H1 (cell line): Measurements from ENCODE around the gene TSSC4. TPM values are rescaled to one million over a fixed set of nuclear protein-coding genes. Genes with fewer than 3 reads are reported as not detected.

Source experiments
- CTCF ChIA-PET: fragments of 300-600 bp; sonication (Branson Sonifier 250); formaldehyde crosslinking; loops from one replicate; lab custom pipeline; 2021; ENCODE audit not compliant: partially characterized antibody; lab: Charles Lee
- POLR2A ChIA-PET: fragments of 300-600 bp; sonication (Branson Sonifier 250); formaldehyde crosslinking; loops from one replicate; lab custom pipeline; 2021; ENCODE audit warnings: inconsistent platforms; ENCODE audit not compliant: partially characterized antibody; lab: Charles Lee
- DNase-seq, 2 experiments: peaks; one replicate each; pipeline versions ENCODE4 v3.0.0 to v3.0.0-alpha.2; 2010 to 2022; ENCODE audit warnings: low spot score in 2 of 2, low read depth in 1 of 2, mixed read lengths in 1 of 2
- FAIRE-seq: peaks from 2 replicates; lab custom pipeline; 2011; peaks lifted over from hg19 to GRCh38; lab: Jason Lieb, UNC
- H2AFZ ChIP-seq: 2 replicates; pipeline ENCODE4 v1.8.1; 2012; ENCODE audit warnings: low read length, inconsistent platforms
- H2AK5ac ChIP-seq: 2 replicates; pipeline ENCODE4 v1.6.1; 2013; ENCODE audit warnings: low read depth, low read length
- H2BK120ac ChIP-seq: replicated peaks from 2 replicates; pipeline ENCODE3; 2013; ENCODE audit warnings: low read depth, low read length, inconsistent platforms
- H2BK12ac ChIP-seq: 2 replicates; pipeline ENCODE4 v1.6.1; 2013; ENCODE audit warnings: low read depth, low read length
- H2BK15ac ChIP-seq: 2 replicates; pipeline ENCODE4 v1.6.1; 2013; ENCODE audit warnings: low read length
- H2BK20ac ChIP-seq: 2 replicates; pipeline ENCODE4 v1.6.1; 2013; ENCODE audit warnings: low read length
- H2BK5ac ChIP-seq: 2 replicates; pipeline ENCODE4 v1.6.1; 2013; ENCODE audit warnings: low read depth, low read length
- H3K14ac ChIP-seq: 2 replicates; pipeline ENCODE4 v1.6.1; 2013; ENCODE audit warnings: inconsistent platforms; ENCODE audit not compliant: insufficient read length
- H3K18ac ChIP-seq: 2 replicates; pipeline ENCODE4 v1.6.1; 2013; ENCODE audit warnings: low read length; ENCODE audit errors: extremely low read depth
- H3K23ac ChIP-seq: 2 replicates; pipeline ENCODE4 v1.6.1; 2013; ENCODE audit warnings: inconsistent platforms; ENCODE audit not compliant: insufficient read length
- H3K23me2 ChIP-seq: 2 replicates; pipeline ENCODE4 v1.6.1; 2013; ENCODE audit warnings: low read depth, low read length
- H3K27ac ChIP-seq: 2 replicates; pipeline ENCODE4 v1.6.1; 2011; ENCODE audit warnings: low read depth, low read length, inconsistent platforms
- H3K27me3 ChIP-seq, 4 experiments: replicated peaks in 1 of 4; 1 replicate in 1 of 4; 2 replicates in 3 of 4; pipeline versions ENCODE4 v1.6.1 to v1.8.1; 2011 to 2013; ENCODE audit warnings: low read length in 3 of 4, mild to moderate bottlenecking in 3 of 4, inconsistent platforms in 2 of 4, mixed read lengths in 2 of 4, moderate library complexity in 1 of 4; ENCODE audit not compliant: control insufficient read depth in 3 of 4, insufficient read depth in 3 of 4; ENCODE audit errors: extremely low read depth in 1 of 4
- H3K36me3 ChIP-seq, 4 experiments: 2 replicates each; pipeline versions ENCODE4 v1.6.1 to v1.8.1; 2011 to 2013; ENCODE audit warnings: mild to moderate bottlenecking in 4 of 4, low read length in 3 of 4, moderate library complexity in 2 of 4, control low read depth in 1 of 4, inconsistent platforms in 1 of 4; ENCODE audit not compliant: insufficient read depth in 4 of 4, control insufficient read depth in 2 of 4
- H3K4ac ChIP-seq: replicated peaks from 2 replicates; pipeline ENCODE3; 2013; ENCODE audit warnings: low read length, low read depth, mixed read lengths, inconsistent platforms; ENCODE audit not compliant: insufficient read length
- H3K4me1 ChIP-seq, 4 experiments: replicated peaks in 1 of 4; 1 replicate in 1 of 4; 2 replicates in 3 of 4; pipeline versions ENCODE4 v1.6.1 to v1.8.1; 2011 to 2013; ENCODE audit warnings: low read length in 3 of 4, inconsistent platforms in 2 of 4, mixed read lengths in 1 of 4; ENCODE audit not compliant: insufficient read depth in 4 of 4, control insufficient read depth in 3 of 4
- H3K4me2 ChIP-seq, 2 experiments: 2 replicates each; pipeline versions ENCODE4 v1.6.1 to v1.8.1; 2011 to 2013; ENCODE audit warnings: low read depth in 2 of 2, low read length in 2 of 2, control low read depth in 1 of 2, inconsistent platforms in 1 of 2, mild to moderate bottlenecking in 1 of 2; ENCODE audit not compliant: insufficient read depth in 1 of 2
- H3K4me3 ChIP-seq, 4 experiments: fragments of 200-600, 300-600 bp in 1 of 4; sonication (generic), shearing (Covaris generic), sonication (Bioruptor Twin) in 1 of 4; 2 replicates each; pipeline versions ENCODE4 v1.5.1 to v1.8.1; 2011 to 2016; ENCODE audit warnings: low read length in 4 of 4, low read depth in 3 of 4, control low read depth in 2 of 4, inconsistent platforms in 2 of 4, mild to moderate bottlenecking in 2 of 4, mixed read lengths in 1 of 4, moderate library complexity in 1 of 4; ENCODE audit not compliant: insufficient read depth in 2 of 4; ENCODE audit errors: extremely low read depth in 1 of 4
- H3K56ac ChIP-seq: replicated peaks from 2 replicates; pipeline ENCODE3; 2013; ENCODE audit warnings: low read depth, mild to moderate bottlenecking, mixed read lengths, low read length, inconsistent platforms; ENCODE audit not compliant: insufficient read length
- H3K79me1 ChIP-seq: 2 replicates; pipeline ENCODE4 v1.6.1; 2013; ENCODE audit warnings: low read depth, low read length, control low read depth
- H3K79me2 ChIP-seq, 2 experiments: 2 replicates each; pipeline versions ENCODE4 v1.6.1 to v1.8.1; 2012 to 2013; ENCODE audit warnings: low read length in 2 of 2, mild to moderate bottlenecking in 2 of 2, inconsistent platforms in 1 of 2; ENCODE audit not compliant: insufficient read depth in 2 of 2, control insufficient read depth in 1 of 2
- H3K9ac ChIP-seq, 4 experiments: replicated peaks in 1 of 4; 1 replicate in 1 of 4; 2 replicates in 3 of 4; pipeline versions ENCODE4 v1.6.1 to v1.8.1; 2011 to 2013; ENCODE audit warnings: low read depth in 3 of 4, low read length in 3 of 4, control low read depth in 2 of 4, mild to moderate bottlenecking in 2 of 4, moderate library complexity in 2 of 4, inconsistent platforms in 1 of 4; ENCODE audit errors: extremely low read depth in 1 of 4
- H3K9me3 ChIP-seq, 2 experiments: 2 replicates each; pipeline versions ENCODE4 v1.6.1 to v1.8.1; 2012 to 2013; ENCODE audit warnings: mild to moderate bottlenecking in 2 of 2, moderate library complexity in 2 of 2, control low read depth in 1 of 2, inconsistent platforms in 1 of 2, low read depth in 1 of 2, low read length in 1 of 2, mixed read lengths in 1 of 2; ENCODE audit not compliant: insufficient read depth in 2 of 2
- H4K20me1 ChIP-seq, 2 experiments: replicated peaks in 1 of 2; 2 replicates each; pipeline versions ENCODE3 to v1.8.1; 2011 to 2013; ENCODE audit warnings: inconsistent platforms in 2 of 2, low read length in 2 of 2, mild to moderate bottlenecking in 1 of 2; ENCODE audit not compliant: insufficient read depth in 2 of 2, control insufficient read depth in 1 of 2
- H4K5ac ChIP-seq: 2 replicates; pipeline ENCODE4 v1.6.1; 2013; ENCODE audit warnings: low read length, low read depth, mixed read lengths, inconsistent platforms; ENCODE audit not compliant: insufficient read length
- H4K8ac ChIP-seq: 2 replicates; pipeline ENCODE4 v1.8.0; 2013; ENCODE audit warnings: mild to moderate bottlenecking, moderate library complexity, low read length, inconsistent platforms; ENCODE audit not compliant: insufficient read depth; ENCODE audit errors: extremely low read depth
- H4K91ac ChIP-seq: replicated peaks from 2 replicates; pipeline ENCODE3; 2013; ENCODE audit warnings: low read length, mixed read lengths, inconsistent platforms; ENCODE audit not compliant: insufficient read length
- BACH1 ChIP-seq: IDR thresholded peaks from 2 replicates; pipeline ENCODE4 v1.6.1; 2012; ENCODE audit warnings: low read length, improper control_type of control experiment
- BCL11A ChIP-seq, 2 experiments: IDR thresholded peaks; one replicate each; pipeline ENCODE4 v1.6.1; 2011; ENCODE audit warnings: low read depth in 2 of 2, low read length in 2 of 2, mild to moderate bottlenecking in 2 of 2
- CBX5 ChIP-seq: fragments of 300-800, 300-1000 bp; sonication (generic); IDR thresholded peaks from 2 replicates; pipeline ENCODE4 v1.7.1; 2016; ENCODE audit warnings: antibody characterized with exemption, low read length, low read depth
- POU5F1 ChIP-seq: IDR thresholded peaks from 2 replicates; pipeline ENCODE4 v1.6.1; 2011; ENCODE audit warnings: low read depth, mild to moderate bottlenecking, low read length, moderate library complexity
- RAD21 ChIP-seq, 2 experiments: IDR thresholded peaks in 1 of 2; conservative IDR thresholded peaks in 1 of 2; 2 replicates each; pipeline ENCODE4 v1.6.1; 2011; ENCODE audit warnings: low read depth in 2 of 2, low read length in 2 of 2, improper control_type of control experiment in 1 of 2, inconsistent platforms in 1 of 2, mild to moderate bottlenecking in 1 of 2, moderate library complexity in 1 of 2
- WGBS, 2 experiments: shearing (Covaris generic) in 1 of 2; methylation state at CpG; one replicate each; pipeline versions ENCODE4 v1.1.6 to v1.1.7; 2013 to 2015; ENCODE audit warnings: low lambda C conversion rate in 2 of 2, mixed read lengths in 2 of 2, inconsistent platforms in 1 of 2, low coverage in 1 of 2, missing lambda C conversion rate in 1 of 2; ENCODE audit not compliant: insufficient replicate concordance in 2 of 2, insufficient coverage in 1 of 2, insufficient read length in 1 of 2; ENCODE audit errors: extremely low coverage in 1 of 2, missing lambda C conversion rate in 1 of 2; 5-methylcytosine and 5-hydroxymethylcytosine counted together
- polyA plus RNA-seq, 7 experiments: library from polyadenylated mRNA; depleted of rRNA in 3 of 7; stranded (reverse) in 5 of 7; unstranded in 2 of 7; fragments of >200 nt in 5 of 7; fragments of 200-250 nt in 2 of 7; gene quantifications; 1 replicate in 5 of 7; 2 replicates in 1 of 7; 4 replicates in 1 of 7; pipeline versions ENCODE4 v1.2.1 to v1.2.3, GENCODE V29; 2011 to 2013; ENCODE audit warnings: missing spikeins in 2 of 7, mixed read lengths in 2 of 7
- total RNA-seq: library from RNA; stranded (reverse); fragmentation: NEBNext Ultra II Directional; extraction: Animal tissue kit (Norgen Biotek cat#: 25700); gene quantifications from 2 replicates; pipeline ENCODE4 v1.2.1, GENCODE V29; 2021
- TF ChIP-seq, protein P1 (sequence below): IDR thresholded peaks from 2 replicates; pipeline ENCODE4 v1.6.1; 2012; ENCODE audit warnings: low read length, inconsistent platforms

The TSSC4 gene
- total and polyA plus RNA-seq, 2 of the 8 experiments (the other 6 are each of a cell fraction or from before 2014, with no cell fraction given), result 34.0 to 39.3 TPM

DNA sequence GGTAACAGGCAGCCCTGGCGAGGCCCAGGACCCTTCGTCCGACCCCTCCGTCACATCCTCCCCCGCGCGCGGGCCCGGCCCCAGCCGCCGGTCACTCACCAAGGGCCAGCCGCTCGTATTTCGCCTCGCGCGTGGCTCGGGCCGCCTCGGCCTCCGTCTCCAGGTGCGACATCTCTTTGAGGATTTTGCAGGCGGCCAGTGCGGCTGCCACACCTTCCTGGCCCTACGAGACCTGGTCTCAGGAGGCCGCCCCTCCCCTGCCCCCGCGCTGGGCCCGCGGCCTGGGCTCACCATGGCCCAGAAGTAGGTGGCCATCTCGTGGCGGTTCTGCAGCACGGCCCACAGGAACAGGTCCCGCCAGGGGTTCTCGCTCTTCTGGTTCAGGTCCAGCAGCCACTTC lies 14.1 kb downstream of the TSSC4 start:
- H3K9ac ChIP-seq, result no peak overlapping the region
- H2AFZ ChIP-seq, result no peak overlapping the region
- no peaks in the 10 kb centered on the region for H3K79me2 ChIP-seq
- no peaks in the 10 kb centered on the region for H4K20me1 ChIP-seq
- no peak overlapping the region for H2BK120ac ChIP-seq
- no peaks in the 10 kb centered on the region for H3K36me3 ChIP-seq
- CTCF ChIA-PET, result interaction anchor here (1.3 to 9.2 kb wide), 5 partner anchors 10 to 115 kb away, joined by 3 to 196 read pairs (median 5); partner anchors contain the start of gene TSSC4
- no peak overlapping the region for H4K5ac ChIP-seq
- H2BK5ac ChIP-seq, result no peak overlapping the region
- TF ChIP-seq RAD21 (IDR thresholded peaks at IDR 0.05 in 1 of 2, conservative IDR thresholded peaks at IDR 0.05 in 1 of 2; ENCODE audit: low read depth in 2 of 2, low read length in 2 of 2), result no peak
- no peak for TF ChIP-seq POU5F1
- TF ChIP-seq, protein P1, sequence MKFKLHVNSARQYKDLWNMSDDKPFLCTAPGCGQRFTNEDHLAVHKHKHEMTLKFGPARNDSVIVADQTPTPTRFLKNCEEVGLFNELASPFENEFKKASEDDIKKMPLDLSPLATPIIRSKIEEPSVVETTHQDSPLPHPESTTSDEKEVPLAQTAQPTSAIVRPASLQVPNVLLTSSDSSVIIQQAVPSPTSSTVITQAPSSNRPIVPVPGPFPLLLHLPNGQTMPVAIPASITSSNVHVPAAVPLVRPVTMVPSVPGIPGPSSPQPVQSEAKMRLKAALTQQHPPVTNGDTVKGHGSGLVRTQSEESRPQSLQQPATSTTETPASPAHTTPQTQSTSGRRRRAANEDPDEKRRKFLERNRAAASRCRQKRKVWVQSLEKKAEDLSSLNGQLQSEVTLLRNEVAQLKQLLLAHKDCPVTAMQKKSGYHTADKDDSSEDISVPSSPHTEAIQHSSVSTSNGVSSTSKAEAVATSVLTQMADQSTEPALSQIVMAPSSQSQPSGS, result no peak
- TF ChIP-seq CBX5, result no peak
- no peak for TF ChIP-seq BCL11A (IDR thresholded peaks at IDR 0.05; ENCODE audit: low read depth in 2 of 2, low read length in 2 of 2)
- no peak for TF ChIP-seq BACH1
- H4K91ac ChIP-seq, result no peak overlapping the region
- no peak overlapping the region for H3K4me2 ChIP-seq
- H3K9me3 ChIP-seq, result no peaks in the 10 kb centered on the region
- H3K27me3 ChIP-seq, result no peaks in the 10 kb centered on the region; a peak in 1 of 7 replicates
- no peak overlapping the region for H3K4me3 ChIP-seq
- no peak overlapping the region for H3K18ac ChIP-seq
- no peak overlapping the region for H2AK5ac ChIP-seq
- H3K79me1 ChIP-seq, result no peaks in the 10 kb centered on the region
- H3K4ac ChIP-seq, result no peak overlapping the region
- H2BK12ac ChIP-seq, result no peak overlapping the region
- DNase-seq, result no peak
- H3K56ac ChIP-seq, result no peak overlapping the region
- 95% methylated on average over 11 of the region's 35 CpGs; no CpG with 5 or more reads in 1 of the 2 experiments for WGBS, 2 experiments
- no peaks in the 10 kb centered on the region for H3K23me2 ChIP-seq
- H2BK15ac ChIP-seq, result no peak overlapping the region
- H2BK20ac ChIP-seq, result no peak overlapping the region
- no peak overlapping the region for H3K23ac ChIP-seq
- H3K27ac ChIP-seq, result no peak overlapping the region
- POLR2A ChIA-PET, result interaction anchor here (0.8 to 1.7 kb wide), 2 partner anchors 10 to 11 kb away, joined by 3 to 4 read pairs; no protein-coding TSS in a partner anchor
- no peak overlapping the region; the same call in 1 of the 2 replicates for H4K8ac ChIP-seq
- FAIRE-seq, result no peak
- no peaks in the 10 kb centered on the region for H3K4me1 ChIP-seq
- H3K14ac ChIP-seq, result no peak overlapping the region
